Measurements from ENCODE around the gene ANKDD1B. TPM values are rescaled to one million over a fixed set of nuclear protein-coding genes. Genes with fewer than 3 reads are reported as not detected.

ANKDD1B gene
- total RNA-seq, 1 experiment from 2014 or later: 0.84 TPM

GRCh38 chr5:75717082-75717922 lies 106.0 kb downstream of the ANKDD1B start, which contains the start of gene POC5:
Gene POC5 (minus strand): TSS chr5:75717437. CDS start chr5:75712937, 4,500 bp downstream.
- ChIA-PET CTCF (interaction anchor here (0.9 to 1.1 kb wide), 2 partner anchors 36 to 480 kb away, joined by 3 read pairs; no protein-coding TSS in a partner anchor), POLR2A (interaction anchor here (0.6 to 1.2 kb wide), 3 partner anchors 380 to 667 kb away, joined by 3 read pairs; partner anchors contain the start of gene HMGCR), RAD21 (ENCODE audit: low non-redundant PET in 1 of 2, low total read pairs in 2 of 2, uncharacterized antibody in 2 of 2, unreplicated experiment in 2 of 2) (no interaction called here)
- no TSS peak for BruUV-seq (replicated peaks)
- H3K9me3 ChIP-seq (ENCODE audit: control insufficient read depth in 1 of 2, insufficient read depth in 1 of 2, low read depth in 1 of 2, low read length in 2 of 2): no peaks in the 10 kb centered on the region
- H3K36me3 ChIP-seq (ENCODE audit: control insufficient read depth in 1 of 2, insufficient read depth in 2 of 2, low read length in 2 of 2): 0 out of 4 replicates have a peak, but pooled peaks cover 0 to 5% of the 10 kb centered on the region in 2 experiments
- H3K27ac ChIP-seq (ENCODE audit: low read depth, low read length): peak within 1 kb of the TSS; percentile 78
- DNase-seq (ENCODE audit: low read depth, low spot score): peak; percentile 96
- H3K4me3 ChIP-seq (replicated peaks in 1 of 2; ENCODE audit: low read depth in 1 of 2, low read length in 2 of 2): peak within 1 kb of the TSS; percentile 75 to 94
- peaks cover 46% of the 10 kb centered on the region for H3K79me2 ChIP-seq (ENCODE audit: insufficient read depth, low read length)
- peaks cover 7 to 8% of the 10 kb centered on the region in 2 experiments for H3K4me1 ChIP-seq (ENCODE audit: control insufficient read depth in 1 of 2, insufficient read depth in 2 of 2, low read length in 2 of 2)
- ATAC-seq: peak; percentile 90
- H3K9ac ChIP-seq (ENCODE audit: low read length): peak within 1 kb of the TSS; percentile 79
- H3K4me2 ChIP-seq (ENCODE audit: low read length): peak within 1 kb of the TSS; percentile 86
- intact Hi-C loops (cut with micrococcal nuclease): no loop called here
- peak within 1 kb of the TSS; percentile 94 for H2AFZ ChIP-seq (ENCODE audit: low read depth, low read length, poor library complexity, severe bottlenecking)
- H4K20me1 ChIP-seq (ENCODE audit: insufficient read depth): no peaks in the 10 kb centered on the region
- no peaks in the 10 kb centered on the region for H3K9me2 ChIP-seq (ENCODE audit: insufficient read depth)
- no peaks in the 10 kb centered on the region for H3K27me3 ChIP-seq (ENCODE audit: insufficient read depth, low read length)
- no peak for TF ChIP-seq ZFX (IDR thresholded peaks at IDR 0.05)
- peak; percentile 90 for TF ChIP-seq POLR2A (IDR thresholded peaks at IDR 0.05; ENCODE audit: borderline replicate concordance, extremely low read depth, insufficient read depth, insufficient read length)
- peak; percentile 84 for TF ChIP-seq POLR2AphosphoS5 (IDR thresholded peaks at IDR 0.05; ENCODE audit: low read depth, low read length)
- TF ChIP-seq ZBTB33 (IDR thresholded peaks at IDR 0.05; ENCODE audit: extremely low read depth, insufficient replicate concordance, low read length): no peak
- peak; percentile 65 for TF ChIP-seq ELF1 (IDR thresholded peaks at IDR 0.05; ENCODE audit: borderline replicate concordance, low read depth)
- TF ChIP-seq JUND (IDR thresholded peaks at IDR 0.05): no peak
- TF ChIP-seq FOSL1 (IDR thresholded peaks at IDR 0.05; ENCODE audit: low read depth): no peak
- TF ChIP-seq CEBPB (IDR thresholded peaks at IDR 0.05; ENCODE audit: low read depth): no peak
- 0 out of 6 replicates have a peak, but pooled peaks of 1 of the 3 experiments have one; percentile 2 for TF ChIP-seq CTCF (IDR thresholded peaks at IDR 0.05 in 2 of 3, conservative IDR thresholded peaks at IDR 0.05 in 1 of 3; ENCODE audit: borderline replicate concordance in 1 of 3, insufficient read depth in 1 of 3, low read depth in 2 of 3, low read length in 2 of 3)
- TF ChIP-seq EZH2 (IDR thresholded peaks at IDR 0.05): no peak
- peak; percentile 39 for TF ChIP-seq TCF7L2 (IDR thresholded peaks at IDR 0.05; ENCODE audit: borderline replicate concordance, extremely low read depth, insufficient read depth, insufficient read length)
- peak; percentile 7; the same call in 1 of the 2 replicates for TF ChIP-seq EGR1 (IDR thresholded peaks at IDR 0.05; ENCODE audit: low read depth)
- peak; percentile 86 for TF ChIP-seq MAX (IDR thresholded peaks at IDR 0.05)
- peak; percentile 91 for TF ChIP-seq SIN3A (IDR thresholded peaks at IDR 0.05; ENCODE audit: low read depth)
- TF ChIP-seq SP1 (IDR thresholded peaks at IDR 0.05; ENCODE audit: low read depth): peak; percentile 97
- TF ChIP-seq ATF3 (IDR thresholded peaks at IDR 0.05): no peak

Measured in HCT116 (cell line).